H1 (cell line): Measurements from ENCODE around the gene HSF4. TPM values are rescaled to one million over a fixed set of nuclear protein-coding genes. Genes with fewer than 3 reads are reported as not detected.

Source experiments
- CTCF ChIP-seq, 3 experiments: IDR thresholded peaks; 1 replicate in 2 of 3; 2 replicates in 1 of 3; pipeline versions ENCODE4 v1.5.1 to v1.6.1; 2011; ENCODE audit warnings: low read length in 3 of 3, mild to moderate bottlenecking in 3 of 3, inconsistent platforms in 2 of 3, low read depth in 1 of 3, moderate library complexity in 1 of 3; ENCODE audit not compliant: insufficient read depth in 1 of 3; ENCODE audit errors: control extremely low read depth in 1 of 3
- KDM1A ChIP-seq: fragments of 200-600, 300-600 bp; sonication (generic); IDR thresholded peaks from 2 replicates; pipeline ENCODE4 v1.7.1; 2016; ENCODE audit warnings: mild to moderate bottlenecking, low read length, borderline replicate concordance
- SIN3A ChIP-seq, 2 experiments: IDR thresholded peaks in 1 of 2; conservative IDR thresholded peaks in 1 of 2; 2 replicates each; pipeline ENCODE4 v1.6.1; 2011 to 2012; ENCODE audit warnings: low read length in 2 of 2, improper control_type of control experiment in 1 of 2, low read depth in 1 of 2, mild to moderate bottlenecking in 1 of 2
- polyA plus RNA-seq, 7 experiments: library from polyadenylated mRNA; depleted of rRNA in 3 of 7; stranded (reverse) in 5 of 7; unstranded in 2 of 7; fragments of >200 nt in 5 of 7; fragments of 200-250 nt in 2 of 7; gene quantifications; 1 replicate in 5 of 7; 2 replicates in 1 of 7; 4 replicates in 1 of 7; pipeline versions ENCODE4 v1.2.1 to v1.2.3, GENCODE V29; 2011 to 2013; ENCODE audit warnings: missing spikeins in 2 of 7, mixed read lengths in 2 of 7
- total RNA-seq: library from RNA; stranded (reverse); fragmentation: NEBNext Ultra II Directional; extraction: Animal tissue kit (Norgen Biotek cat#: 25700); gene quantifications from 2 replicates; pipeline ENCODE4 v1.2.1, GENCODE V29; 2021

HSF4 gene
- total and polyA plus RNA-seq, 2 of the 8 experiments (the other 6 are each of a cell fraction or from before 2014, with no cell fraction given), result 0.14 TPM; not detected in 1

DNA sequence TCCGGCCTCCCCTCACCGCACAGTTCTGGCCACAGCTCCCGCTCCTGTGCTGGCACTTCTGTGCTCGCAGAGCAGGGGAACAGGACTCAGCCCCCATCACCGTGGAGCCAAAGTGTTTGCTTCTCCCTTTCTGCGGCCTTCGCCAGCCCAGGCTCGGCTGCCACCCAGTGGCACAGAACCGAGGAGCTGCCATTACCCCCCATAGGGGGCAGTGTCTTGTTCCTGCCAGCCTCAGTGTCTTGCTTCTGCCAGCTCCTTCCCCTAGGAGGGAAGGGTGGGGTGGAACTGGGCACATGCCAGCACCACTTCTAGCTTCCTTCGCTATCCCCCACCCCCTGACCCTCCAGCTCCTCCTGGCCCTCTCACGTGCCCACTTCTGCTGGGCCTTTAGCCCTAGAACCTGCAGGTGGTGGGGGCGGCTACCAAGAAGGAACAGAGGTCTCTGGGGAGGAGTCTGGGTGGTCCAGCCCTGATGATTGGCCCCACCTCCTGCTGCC, 33.7 kb downstream of the HSF4 start (continued):
- TF ChIP-seq SIN3A (conservative IDR thresholded peaks at IDR 0.05 in 1 of 2, IDR thresholded peaks at IDR 0.05 in 1 of 2; ENCODE audit: low read depth in 1 of 2, low read length in 2 of 2) (0 out of 4 replicates have a peak, but pooled peaks of 1 of the 2 experiments have one; percentile 57), KDM1A (no peak), CTCF (IDR thresholded peaks at IDR 0.05; ENCODE audit: control extremely low read depth in 1 of 3, insufficient read depth in 1 of 3, low read depth in 1 of 3, low read length in 3 of 3) (peak; percentile 65 to 98 (median 68))
